ENCODE results near the gene PRR22. TPM values are rescaled to one million over a fixed set of nuclear protein-coding genes. Genes with fewer than 3 reads are reported as not detected.

PRR22 gene
- total and polyA plus RNA-seq, 12 donors = 0.28 to 16.7 (median 1.3) TPM; not detected in 1

GRCh38 chr19:5818594-5818993, 34.0 kb upstream of the PRR22 start:
- TF ChIP-seq POLR2A (IDR thresholded peaks at IDR 0.05) (no peak), CTCF (IDR thresholded peaks at IDR 0.05) (no peak)
- DNase-seq = no peak
- no peak overlapping the region for H3K4me3 ChIP-seq
- no peaks in the 10 kb centered on the region for H3K27me3 ChIP-seq
- intact Hi-C loops (cut with DNase I) = no loop called here
- no peaks in the 10 kb centered on the region for H3K36me3 ChIP-seq (replicated peaks in 1 of 2)
- WGBS, 4 donors = 82 to 85% (median 84%) methylated on average over 4 to 10 of the region's 10 CpGs; no CpG with 5 or more reads in 1 of the 4 donors
- no peaks in the 10 kb centered on the region for H3K9me3 ChIP-seq (replicated peaks in 1 of 3)
- no peak overlapping the region for H3K27ac ChIP-seq
- H3K4me1 ChIP-seq (replicated peaks in 1 of 2) = no peaks in the 10 kb centered on the region

- TF ChIP-seq POLR2A (IDR thresholded peaks at IDR 0.05) (no peak), CTCF (IDR thresholded peaks at IDR 0.05) (no peak)
- no peak overlapping the region for H3K4me3 ChIP-seq
- H3K36me3 ChIP-seq (replicated peaks in 1 of 2) = no peaks in the 10 kb centered on the region
- H3K9me3 ChIP-seq (replicated peaks in 1 of 3) = no peaks in the 10 kb centered on the region
- H3K27me3 ChIP-seq = no peaks in the 10 kb centered on the region
- intact Hi-C loops (cut with DNase I) = no loop called here
- H3K4me1 ChIP-seq (replicated peaks in 1 of 2) = no peaks in the 10 kb centered on the region
- no peak overlapping the region for H3K27ac ChIP-seq
- DNase-seq = no peak
- WGBS, 4 donors = 88 to 96% (median 89%) methylated on average over 2 of the region's 2 CpGs
Observed at GRCh38 chr19:5817218-5817617, 32.7 kb upstream of the PRR22 start.

GRCh38 chr19:5814852-5815246, 30.3 kb upstream of the PRR22 start:
- Histone ChIP-seq H3K27ac (no peak overlapping the region), H3K4me3 (no peak overlapping the region), H3K27me3 (no peaks in the 10 kb centered on the region), H3K4me1 (replicated peaks in 1 of 2) (no peaks in the 10 kb centered on the region), H3K36me3 (replicated peaks in 1 of 2) (no peaks in the 10 kb centered on the region), H3K9me3 (replicated peaks in 1 of 3) (no peaks in the 10 kb centered on the region)
- intact Hi-C loops (cut with DNase I) = no loop called here
- TF ChIP-seq CTCF (IDR thresholded peaks at IDR 0.05) = no peak
- no peak for TF ChIP-seq POLR2A (IDR thresholded peaks at IDR 0.05)
- 71 to 82% (median 73%) methylated on average over 2 to 11 of the region's 11 CpGs for WGBS, 4 donors
- DNase-seq = no peak

GRCh38 chr19:5814123-5814851, 29.7 kb upstream of the PRR22 start:
- Histone ChIP-seq H3K4me3 (no peak overlapping the region), H3K27ac (no peak overlapping the region), H3K27me3 (no peaks in the 10 kb centered on the region), H3K4me1 (replicated peaks in 1 of 2) (no peaks in the 10 kb centered on the region), H3K9me3 (replicated peaks in 1 of 3) (no peaks in the 10 kb centered on the region), H3K36me3 (replicated peaks in 1 of 2) (no peaks in the 10 kb centered on the region)
- TF ChIP-seq CTCF (IDR thresholded peaks at IDR 0.05) = no peak
- no peak for TF ChIP-seq POLR2A (IDR thresholded peaks at IDR 0.05)
- no peak for DNase-seq
- intact Hi-C loops (cut with DNase I) = no loop called here
- 77 to 86% (median 83%) methylated on average over 9 of the region's 9 CpGs for WGBS, 4 donors
